Hepatocyte (in vitro differentiated cells): ENCODE data around the gene LAMA1. TPM values are rescaled to one million over a fixed set of nuclear protein-coding genes. Genes with fewer than 3 reads are reported as not detected.

Source experiments
- DNase-seq: peaks from one replicate; pipeline ENCODE4 v3.0.0-alpha.2; 2016; ENCODE audit warnings: low spot score
- H2AFZ ChIP-seq: fragments of 200-600 bp; sonication (generic); 2 replicates; pipeline ENCODE4 v1.6.0; 2016; ENCODE audit warnings: antibody characterized with exemption, mild to moderate bottlenecking
- H3K27ac ChIP-seq: fragments of 200-600 bp; sonication (generic); 2 replicates; pipeline ENCODE4 v1.5.1; 2016; ENCODE audit warnings: mild to moderate bottlenecking
- H3K27me3 ChIP-seq: fragments of 200-600 bp; sonication (generic); 2 replicates; pipeline ENCODE4 v1.6.1; 2016
- H3K36me3 ChIP-seq: fragments of 200-600 bp; sonication (generic); replicated peaks from 2 replicates; pipeline ENCODE4 v1.5.1; 2016; ENCODE audit warnings: low read depth; ENCODE audit not compliant: insufficient read depth
- H3K4me1 ChIP-seq: fragments of 200-600 bp; sonication (generic); 2 replicates; pipeline ENCODE4 v1.5.1; 2016; ENCODE audit warnings: mild to moderate bottlenecking, moderate library complexity; ENCODE audit not compliant: insufficient read depth
- H3K4me2 ChIP-seq: fragments of 200-600 bp; sonication (generic); 2 replicates; pipeline ENCODE4 v1.6.0; 2016
- H3K4me3 ChIP-seq: fragments of 200-600 bp; sonication (generic); 2 replicates; pipeline ENCODE4 v1.5.1; 2016; ENCODE audit warnings: mild to moderate bottlenecking
- H3K79me2 ChIP-seq: fragments of 200-600 bp; sonication (generic); 2 replicates; pipeline ENCODE4 v1.6.0; 2017; ENCODE audit warnings: mild to moderate bottlenecking
- H3K9me2 ChIP-seq: fragments of 200-600 bp; sonication (generic); replicated peaks from 2 replicates; pipeline ENCODE4 v1.6.0; 2017; ENCODE audit warnings: mild to moderate bottlenecking; ENCODE audit not compliant: insufficient read depth
- H3K9me3 ChIP-seq: fragments of 200-600 bp; sonication (generic); 2 replicates; pipeline ENCODE4 v1.5.1; 2016; ENCODE audit warnings: low read depth, mild to moderate bottlenecking
- H4K20me1 ChIP-seq: fragments of 200-600 bp; sonication (generic); 2 replicates; pipeline ENCODE4 v1.6.0; 2016; ENCODE audit warnings: mild to moderate bottlenecking; ENCODE audit not compliant: insufficient read depth, poor library complexity, severe bottlenecking
- EZH2 ChIP-seq: fragments of 200-600 bp; sonication (generic); IDR thresholded peaks from 2 replicates; pipeline ENCODE4 v1.6.1; 2016; ENCODE audit warnings: antibody characterized with exemption, mild to moderate bottlenecking, borderline replicate concordance
- EZH2phosphoT487 ChIP-seq: fragments of 200-600 bp; sonication (generic); IDR thresholded peaks from one replicate; pipeline ENCODE4 v1.6.1; 2018; ENCODE audit warnings: antibody characterized with exemption, mild to moderate bottlenecking, low read depth, moderate library complexity; ENCODE audit not compliant: unreplicated experiment, severe bottlenecking
- WGBS: methylation state at CpG from one replicate; pipeline ENCODE4 v1.1.6; 2016; ENCODE audit warnings: low lambda C conversion rate; ENCODE audit errors: missing lambda C conversion rate; 5-methylcytosine and 5-hydroxymethylcytosine counted together
- polyA plus RNA-seq: library from polyadenylated mRNA; unstranded; fragments of >200 nt; fragmentation: Nextera tagmentation; extraction: Ambion mirVana; gene quantifications from 2 replicates; pipeline ENCODE4 v1.2.1, GENCODE V29; 2016
- small RNA-seq: library from RNA; depleted of rRNA; stranded (forward); fragments of <200 nt; gene quantifications from one replicate; pipeline ENCODE3, GENCODE V24; 2014
- total RNA-seq: library from RNA; depleted of rRNA; stranded (reverse); fragments of >200 nt; gene quantifications from 2 replicates; pipeline ENCODE4 v1.2.3, GENCODE V29; 2014
- TF ChIP-seq, protein P1 (sequence below): fragments of 200-600 bp; sonication (generic); IDR thresholded peaks from 2 replicates; pipeline ENCODE4 v1.5.1; 2016; ENCODE audit warnings: antibody characterized with exemption, mild to moderate bottlenecking; ENCODE audit not compliant: poor library complexity

The LAMA1 gene
- total and polyA plus RNA-seq, 2 experiments from 2014 or later = 27.7 to 52.7 TPM

DNA sequence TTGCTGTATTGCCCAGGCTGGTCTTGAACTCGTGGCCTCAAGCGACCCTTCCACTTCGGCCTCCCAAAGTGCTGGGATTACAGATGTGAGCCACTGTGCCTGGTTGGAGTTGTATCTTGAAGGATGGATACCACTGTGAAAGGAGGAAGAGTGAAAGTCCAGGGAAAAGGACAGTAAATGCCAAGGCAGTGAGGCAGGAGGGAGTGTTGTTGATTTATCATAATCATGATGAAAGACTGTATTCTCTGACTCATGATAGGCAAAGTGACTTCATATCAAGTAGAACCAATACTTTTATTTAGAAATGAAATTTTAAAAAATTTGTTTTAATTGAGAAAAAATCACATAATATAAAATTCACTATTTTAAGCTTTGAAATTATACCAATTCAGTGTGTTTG, 225.8 kb downstream of the LAMA1 start:
- 97% methylated on average over 3 of the region's 3 CpGs for WGBS
- TF ChIP-seq, protein P1, sequence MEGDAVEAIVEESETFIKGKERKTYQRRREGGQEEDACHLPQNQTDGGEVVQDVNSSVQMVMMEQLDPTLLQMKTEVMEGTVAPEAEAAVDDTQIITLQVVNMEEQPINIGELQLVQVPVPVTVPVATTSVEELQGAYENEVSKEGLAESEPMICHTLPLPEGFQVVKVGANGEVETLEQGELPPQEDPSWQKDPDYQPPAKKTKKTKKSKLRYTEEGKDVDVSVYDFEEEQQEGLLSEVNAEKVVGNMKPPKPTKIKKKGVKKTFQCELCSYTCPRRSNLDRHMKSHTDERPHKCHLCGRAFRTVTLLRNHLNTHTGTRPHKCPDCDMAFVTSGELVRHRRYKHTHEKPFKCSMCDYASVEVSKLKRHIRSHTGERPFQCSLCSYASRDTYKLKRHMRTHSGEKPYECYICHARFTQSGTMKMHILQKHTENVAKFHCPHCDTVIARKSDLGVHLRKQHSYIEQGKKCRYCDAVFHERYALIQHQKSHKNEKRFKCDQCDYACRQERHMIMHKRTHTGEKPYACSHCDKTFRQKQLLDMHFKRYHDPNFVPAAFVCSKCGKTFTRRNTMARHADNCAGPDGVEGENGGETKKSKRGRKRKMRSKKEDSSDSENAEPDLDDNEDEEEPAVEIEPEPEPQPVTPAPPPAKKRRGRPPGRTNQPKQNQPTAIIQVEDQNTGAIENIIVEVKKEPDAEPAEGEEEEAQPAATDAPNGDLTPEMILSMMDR = no peak
- TF ChIP-seq EZH2phosphoT487 (no peak), EZH2 (no peak)
- H3K4me1 ChIP-seq = peaks cover 6% of the 10 kb centered on the region

More for the DNA sequence above, 225.8 kb downstream of the LAMA1 start:
- no peaks in the 10 kb centered on the region for H3K9me2 ChIP-seq
- H3K36me3 ChIP-seq = peaks cover 5% of the 10 kb centered on the region
- H3K79me2 ChIP-seq = no peaks in the 10 kb centered on the region
- no peak overlapping the region for H3K27ac ChIP-seq
- no peak for DNase-seq
- no peak overlapping the region for H3K4me2 ChIP-seq
- no peaks in the 10 kb centered on the region for H3K9me3 ChIP-seq
- no peak overlapping the region for H2AFZ ChIP-seq
- H3K4me3 ChIP-seq = no peak overlapping the region
- no peaks in the 10 kb centered on the region for H3K27me3 ChIP-seq
- H4K20me1 ChIP-seq = no peaks in the 10 kb centered on the region

Small RNAs within 50 kb of the gene (small RNA-seq; reads per million reads assigned to genes)
- gene RNU6-916P = not detected

Other genes with a start within 250 kb of the LAMA1 start
- gene LRRC30, start 113.3 kb upstream of the LAMA1 start, total RNA-seq = not detected in 2 replicates
- not detected in 2 replicates for gene LRRC30, start 113.3 kb upstream of the LAMA1 start, polyA plus RNA-seq